Neutrophil (primary cell): ENCODE data around the gene STK17B.

ENCODE experiments used
- H3K27ac ChIP-seq: fragments of 200-600 bp; sonication (generic); 2 replicates; pipeline ENCODE4 v1.5.1; 2016; ENCODE audit warnings: mild to moderate bottlenecking, moderate library complexity
- H3K27me3 ChIP-seq: fragments of 200-600 bp; sonication (generic); 2 replicates; pipeline ENCODE4 v1.6.0; 2016; ENCODE audit warnings: mild to moderate bottlenecking
- H3K36me3 ChIP-seq: fragments of 200-600 bp; sonication (generic); 2 replicates; pipeline ENCODE4 v1.5.1; 2017
- H3K4me1 ChIP-seq, 2 experiments: fragments of 200-600 bp in 1 of 2; sonication (generic) in 1 of 2; 1 replicate in 1 of 2; 2 replicates in 1 of 2; pipeline versions ENCODE4 v1.5.1 to v1.6.1; 2013 to 2016; ENCODE audit warnings: low read depth in 1 of 2, low read length in 1 of 2, mild to moderate bottlenecking in 1 of 2, moderate library complexity in 1 of 2; ENCODE audit not compliant: control insufficient read depth in 1 of 2, insufficient read depth in 1 of 2
- H3K4me3 ChIP-seq, 2 experiments: fragments of 200-600 bp in 1 of 2; sonication (generic) in 1 of 2; 1 replicate in 1 of 2; 2 replicates in 1 of 2; pipeline ENCODE4 v1.5.1; 2013 to 2016; ENCODE audit warnings: low read depth in 1 of 2, low read length in 1 of 2, mild to moderate bottlenecking in 1 of 2, moderate library complexity in 1 of 2
- H3K9me3 ChIP-seq: fragments of 200-600 bp; sonication (generic); 2 replicates; pipeline ENCODE4 v1.5.1; 2016
- CTCF ChIP-seq: fragments of 200-600 bp; sonication (generic); IDR thresholded peaks from 2 replicates; pipeline ENCODE4 v1.5.1; 2016; ENCODE audit warnings: antibody characterized with exemption

The STK17B gene

DNA sequence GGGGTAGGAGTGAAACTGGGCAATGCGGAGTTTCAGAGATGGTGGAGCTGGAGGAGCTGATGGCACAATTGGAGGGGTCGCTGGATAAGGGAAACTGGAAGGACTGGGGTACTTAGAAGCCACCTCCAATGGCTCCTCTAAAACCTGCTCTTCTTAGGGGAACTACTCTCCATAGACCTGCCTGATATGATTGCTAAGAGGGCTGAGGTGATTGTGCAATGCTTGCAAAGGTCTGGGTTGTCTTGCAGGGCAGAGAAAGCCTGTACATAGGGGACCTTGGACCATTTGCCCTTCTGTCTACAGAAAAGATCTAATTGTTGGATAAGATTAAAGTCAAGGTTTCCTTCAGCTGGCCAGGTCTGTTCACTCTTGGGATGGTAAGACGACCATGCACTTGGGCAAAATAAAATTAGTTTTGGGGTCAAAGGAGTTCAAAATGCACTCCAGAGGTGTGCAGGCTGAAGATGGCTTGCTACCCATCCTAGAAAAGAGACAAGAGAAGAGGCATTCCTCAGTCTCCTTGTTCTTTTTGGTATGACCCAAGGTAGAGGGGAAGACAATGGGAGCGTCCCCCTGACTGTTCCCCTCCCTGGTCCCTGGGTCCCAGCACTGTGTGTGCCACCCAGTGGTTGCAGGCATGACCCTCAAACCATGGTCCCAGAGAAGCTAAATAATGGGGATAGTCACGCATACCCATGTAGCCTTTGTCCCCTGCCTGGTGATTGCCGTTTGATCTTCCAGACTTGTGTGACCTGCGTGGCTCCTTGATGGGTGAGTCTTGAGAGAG lies 41.1 kb downstream of the STK17B start:
- TF ChIP-seq CTCF = no peak
- no peaks in the 10 kb centered on the region for H3K27me3 ChIP-seq
- H3K9me3 ChIP-seq = peaks cover 21% of the 10 kb centered on the region
- no peak overlapping the region for H3K4me3 ChIP-seq
- H3K36me3 ChIP-seq = peaks cover 30% of the 10 kb centered on the region
- no peaks in the 10 kb centered on the region for H3K4me1 ChIP-seq
- no peak overlapping the region for H3K27ac ChIP-seq

DNA sequence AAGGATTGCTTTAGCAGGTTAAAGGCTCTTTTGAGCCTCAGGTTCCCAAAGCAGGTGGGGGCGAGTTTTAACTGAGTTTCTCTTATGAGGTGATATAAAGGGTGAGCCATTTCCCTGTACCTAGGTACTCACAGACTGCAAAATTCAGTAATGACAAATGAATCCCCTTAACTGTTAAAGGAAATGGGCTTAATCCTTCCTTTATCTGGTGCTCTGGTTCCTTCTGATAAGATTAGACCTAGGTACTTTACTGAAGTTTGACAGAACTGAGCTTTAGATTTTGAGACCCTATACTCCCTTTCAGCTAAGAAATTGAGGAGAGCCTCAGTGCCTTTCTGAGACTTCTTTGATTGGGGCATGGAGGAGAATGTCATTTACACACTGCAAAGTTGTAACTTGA lies 42.6 kb downstream of the STK17B start:
- peaks cover 21% of the 10 kb centered on the region for H3K9me3 ChIP-seq

DNA sequence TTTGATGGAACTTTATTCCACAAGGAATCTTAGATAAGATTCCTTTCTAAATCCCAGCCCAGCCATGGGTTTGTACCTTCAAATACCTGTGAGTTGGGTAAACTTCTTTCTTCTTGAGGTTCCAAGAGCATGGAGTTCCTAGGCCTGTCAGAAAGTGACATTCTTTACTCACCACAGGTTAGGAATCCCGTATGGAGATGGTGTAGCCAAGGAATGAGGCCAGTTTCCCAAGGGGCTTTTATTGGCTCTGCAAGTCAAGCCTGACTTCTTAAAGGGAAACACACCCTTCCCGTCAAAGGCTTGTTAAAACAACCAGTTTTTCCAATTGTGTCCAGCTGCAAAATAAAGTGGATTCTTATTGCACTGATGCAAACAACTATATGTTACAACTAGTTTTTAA lies 45.8 kb downstream of the STK17B start:
- no peak overlapping the region for H3K4me3 ChIP-seq
- H3K27ac ChIP-seq = no peak overlapping the region
- no peaks in the 10 kb centered on the region for H3K4me1 ChIP-seq
- TF ChIP-seq CTCF = no peak
- H3K36me3 ChIP-seq = no peaks in the 10 kb centered on the region
- no peaks in the 10 kb centered on the region for H3K27me3 ChIP-seq
- peaks cover 19% of the 10 kb centered on the region for H3K9me3 ChIP-seq

More for the DNA sequence above, 42.6 kb downstream of the STK17B start:
- no peak overlapping the region for H3K27ac ChIP-seq
- no peak overlapping the region for H3K4me3 ChIP-seq
- no peaks in the 10 kb centered on the region for H3K4me1 ChIP-seq
- no peaks in the 10 kb centered on the region for H3K27me3 ChIP-seq
- TF ChIP-seq CTCF = no peak
- peaks cover 15% of the 10 kb centered on the region for H3K36me3 ChIP-seq

DNA sequence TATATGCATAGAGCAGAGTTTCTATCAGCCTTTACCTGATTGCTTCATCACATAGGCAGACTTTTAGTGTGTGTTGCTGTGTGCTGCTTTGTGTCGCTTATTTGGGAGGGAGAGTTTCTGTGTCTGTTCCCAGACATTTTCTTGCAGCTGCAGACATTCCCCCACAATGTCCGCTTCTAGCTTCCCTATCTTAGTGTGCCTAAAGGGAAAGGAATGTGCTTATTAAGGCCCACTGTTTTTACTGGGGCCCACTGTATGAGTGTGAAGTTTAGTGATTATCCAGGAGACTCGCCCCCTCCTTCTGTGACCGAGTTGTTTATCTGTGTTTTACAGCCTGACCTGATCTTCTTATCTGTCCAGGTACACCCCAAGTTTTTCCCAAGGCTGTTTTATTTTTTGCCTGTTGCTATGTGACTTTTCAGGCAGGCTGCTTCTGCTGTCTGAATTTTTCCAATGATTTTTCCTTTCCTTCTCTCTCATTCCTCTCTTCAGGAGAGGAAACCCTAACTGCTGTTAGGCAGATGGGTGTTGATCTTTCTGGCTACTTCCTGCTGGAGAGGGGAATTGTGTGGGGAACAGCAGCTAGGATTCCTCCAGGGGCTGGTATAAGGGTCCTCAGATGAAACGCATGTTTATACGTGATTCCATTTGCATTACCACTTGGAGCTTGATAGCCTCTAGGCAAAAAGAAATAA lies 47.6 kb downstream of the STK17B start:
- TF ChIP-seq CTCF = no peak
- H3K27me3 ChIP-seq = no peaks in the 10 kb centered on the region
- H3K36me3 ChIP-seq = no peaks in the 10 kb centered on the region
- no peak overlapping the region for H3K4me3 ChIP-seq
- no peak overlapping the region for H3K27ac ChIP-seq
- H3K4me1 ChIP-seq = no peaks in the 10 kb centered on the region
- peaks cover 3% of the 10 kb centered on the region for H3K9me3 ChIP-seq

DNA sequence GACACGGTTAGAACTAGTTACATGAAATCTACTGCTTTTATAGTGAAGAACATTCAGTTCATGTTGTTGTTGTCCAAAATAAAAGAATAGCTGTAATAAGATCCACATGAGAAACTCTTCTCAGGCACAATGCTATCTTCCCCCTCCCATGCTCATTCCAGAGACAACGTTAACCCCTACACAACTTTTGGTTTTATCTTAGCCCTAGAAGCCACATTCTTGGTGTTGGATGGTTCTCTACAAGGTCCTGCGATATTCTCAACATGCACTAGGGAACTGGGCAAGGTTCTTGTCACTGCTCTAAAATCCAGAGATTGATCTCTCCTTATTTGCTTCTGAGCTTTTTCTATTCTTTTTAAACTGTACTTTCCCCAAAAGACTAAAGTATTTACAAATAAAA lies 51.5 kb downstream of the STK17B start:
- Histone ChIP-seq H3K4me1 (no peaks in the 10 kb centered on the region), H3K4me3 (no peak overlapping the region), H3K27ac (no peak overlapping the region), H3K9me3 (no peaks in the 10 kb centered on the region), H3K36me3 (no peaks in the 10 kb centered on the region), H3K27me3 (no peaks in the 10 kb centered on the region)
- no peak for TF ChIP-seq CTCF
